NCI-H2107 treated with DMSO at 0.1 percent for 48 hours (cell line): ENCODE results near the gene KLHL25.
A peak's percentile ranks its signal among the peaks of the same experiment; 100 is the strongest.
"Not testable (repeated sequence)": the region's sequence is repeated elsewhere in the genome, so short reads cannot be mapped to it uniquely, and the experiment has no call there.

Source experiments
- DNase-seq: peaks from one replicate; lab custom pipeline; 2025; ENCODE audit not compliant: unreplicated experiment; lab: John Stamatoyannopoulos, UW

Gene KLHL25, protein sequence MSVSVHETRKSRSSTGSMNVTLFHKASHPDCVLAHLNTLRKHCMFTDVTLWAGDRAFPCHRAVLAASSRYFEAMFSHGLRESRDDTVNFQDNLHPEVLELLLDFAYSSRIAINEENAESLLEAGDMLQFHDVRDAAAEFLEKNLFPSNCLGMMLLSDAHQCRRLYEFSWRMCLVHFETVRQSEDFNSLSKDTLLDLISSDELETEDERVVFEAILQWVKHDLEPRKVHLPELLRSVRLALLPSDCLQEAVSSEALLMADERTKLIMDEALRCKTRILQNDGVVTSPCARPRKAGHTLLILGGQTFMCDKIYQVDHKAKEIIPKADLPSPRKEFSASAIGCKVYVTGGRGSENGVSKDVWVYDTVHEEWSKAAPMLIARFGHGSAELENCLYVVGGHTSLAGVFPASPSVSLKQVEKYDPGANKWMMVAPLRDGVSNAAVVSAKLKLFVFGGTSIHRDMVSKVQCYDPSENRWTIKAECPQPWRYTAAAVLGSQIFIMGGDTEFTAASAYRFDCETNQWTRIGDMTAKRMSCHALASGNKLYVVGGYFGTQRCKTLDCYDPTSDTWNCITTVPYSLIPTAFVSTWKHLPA

DNA sequence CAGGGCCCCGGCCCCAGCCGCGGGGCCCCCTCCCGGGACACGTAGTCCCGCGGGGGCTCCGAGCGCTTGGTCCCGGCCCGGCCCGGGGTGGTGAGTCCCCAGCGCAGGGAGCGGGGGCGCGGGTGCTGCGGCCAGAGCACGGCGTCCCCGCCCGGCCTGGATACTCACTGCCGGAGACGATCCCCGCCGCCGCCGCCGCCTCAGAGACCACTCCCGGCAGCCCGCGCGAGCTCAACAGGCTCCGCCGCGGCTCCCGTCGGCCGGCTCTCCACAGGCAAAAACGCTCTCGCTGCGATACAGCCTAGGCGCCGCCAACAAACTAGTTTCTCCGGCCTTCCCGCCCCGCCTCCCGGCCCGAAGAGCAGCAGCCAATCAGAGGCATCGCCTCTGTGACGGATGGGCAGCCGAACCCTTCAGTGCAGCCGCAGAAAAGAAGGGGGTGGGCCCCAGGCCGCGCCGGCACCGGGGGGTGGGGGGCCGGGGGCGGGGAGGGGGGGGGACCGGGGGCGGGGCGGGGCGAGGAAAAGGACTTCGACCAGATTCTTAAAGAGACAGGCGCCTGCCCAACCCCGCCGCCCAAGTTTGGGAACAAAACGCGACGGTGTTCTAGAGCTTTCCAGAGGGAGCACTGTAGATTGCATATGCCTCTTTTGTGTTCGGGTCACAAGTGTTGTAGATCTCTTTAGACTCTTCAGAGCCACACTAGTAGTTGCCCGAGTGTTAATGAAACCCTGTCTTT, at the start of gene KLHL25:
KLHL25 (minus strand) TSS at position 328 of the 739 bp plus-strand sequence. CDS start 25,115 bp downstream, outside the sequence.
- DNase-seq: peak; percentile 71

- no peak for DNase-seq
These were observed 46.1 kb upstream of the KLHL25 start for GRCh38 chr15:85840802-85841152.

DNA sequence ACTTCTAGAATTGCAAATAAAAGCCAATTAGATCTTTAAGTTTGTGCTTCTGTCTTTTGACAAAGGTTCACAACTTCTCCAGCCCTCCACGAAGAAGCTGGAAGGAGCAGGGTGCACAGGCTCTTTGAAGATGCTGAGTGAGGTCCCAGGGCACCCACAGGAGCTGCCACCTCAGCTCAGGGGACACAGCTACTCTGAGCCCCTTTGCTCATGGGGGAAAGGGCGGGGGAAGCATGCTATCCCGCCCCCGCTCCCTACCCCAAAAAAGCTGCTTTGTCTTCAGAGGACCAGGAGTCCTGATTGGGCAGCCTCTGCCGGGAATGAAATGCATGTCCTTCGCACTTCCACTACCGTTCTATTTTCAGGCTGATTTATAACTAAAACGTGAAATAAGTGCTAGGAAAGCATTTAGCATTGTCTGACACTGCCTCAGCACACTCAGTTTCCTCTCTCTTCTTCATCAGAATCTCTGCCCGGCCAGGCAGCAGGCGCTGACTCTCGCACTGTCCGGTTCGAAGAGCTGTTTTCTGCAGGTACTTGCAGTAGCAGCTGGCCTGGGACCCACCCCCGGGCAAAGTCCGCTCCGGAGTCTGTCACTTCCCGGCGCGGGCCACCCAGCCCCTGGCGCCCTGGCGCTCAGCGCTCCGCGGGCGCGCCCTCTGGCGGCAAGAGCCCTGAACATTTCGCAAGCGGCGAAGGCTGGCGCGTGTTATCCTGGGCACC, 45.5 kb upstream of the KLHL25 start:
- DNase-seq: peak; percentile 7

GRCh38 chr15:85839643-85840042, 44.9 kb upstream of the KLHL25 start:
- no peak for DNase-seq

DNA sequence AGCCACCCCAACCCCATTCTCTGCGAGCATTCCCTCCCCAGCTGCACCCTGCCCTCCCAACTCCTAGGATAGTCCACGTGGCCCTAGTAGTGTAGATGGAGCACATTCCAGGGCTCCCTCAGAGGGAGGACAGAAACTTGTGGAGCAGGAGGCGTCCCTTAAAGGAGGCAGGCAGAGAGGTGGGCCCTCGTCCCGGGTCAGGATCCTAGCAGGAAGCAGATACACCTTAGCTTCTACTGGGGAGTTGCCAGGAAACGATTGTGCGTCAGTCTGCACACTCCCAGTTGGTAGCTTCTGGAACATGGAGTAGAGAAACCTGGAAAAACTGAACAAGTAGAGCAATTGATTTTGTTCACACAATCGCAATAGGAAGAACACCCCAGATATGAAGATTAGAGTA, 43.9 kb upstream of the KLHL25 start:
- DNase-seq: no peak

DNA sequence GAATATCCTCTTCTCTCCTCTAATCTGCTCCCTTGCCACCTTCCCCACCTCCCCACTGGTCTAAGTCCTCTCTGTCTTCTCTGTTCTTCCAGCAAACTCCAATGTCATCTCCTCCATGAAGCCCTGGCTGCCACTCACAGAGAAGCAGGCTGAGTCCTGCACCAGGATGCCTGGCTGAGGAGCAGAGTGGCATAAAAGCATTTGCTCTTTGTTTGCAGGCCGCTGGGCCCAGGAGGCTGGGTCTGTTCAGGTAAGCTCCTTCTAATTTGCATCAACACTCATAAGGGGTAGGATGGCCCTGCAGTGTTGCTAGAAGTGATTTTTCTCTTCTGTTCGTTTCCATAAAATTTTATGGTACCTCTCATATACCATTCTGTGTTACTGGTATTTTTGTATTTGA, 43.2 kb upstream of the KLHL25 start:
- no peak for DNase-seq

DNA sequence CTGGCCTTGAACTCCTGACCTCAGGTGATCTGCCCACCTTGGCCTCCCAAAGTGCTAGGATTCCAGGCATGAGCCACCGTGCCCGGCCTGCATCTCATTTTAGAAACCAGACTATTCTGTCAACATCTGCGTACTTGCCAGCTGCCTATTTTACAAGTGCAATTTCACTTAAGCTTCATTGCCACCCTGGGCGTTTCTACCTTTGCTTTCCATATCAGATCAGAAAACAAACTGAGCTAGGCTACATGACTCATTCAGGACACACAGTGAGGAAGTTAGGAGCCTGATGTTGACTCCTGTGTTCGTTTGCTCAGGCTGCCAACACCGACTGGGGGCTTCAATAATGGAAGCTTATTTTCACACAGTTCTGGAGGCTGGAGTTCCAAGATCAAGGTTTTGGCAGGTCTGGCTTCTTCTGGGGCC, 42.3 kb upstream of the KLHL25 start:
- no peak for DNase-seq

GRCh38 chr15:85834651-85835050, 39.9 kb upstream of the KLHL25 start:
- DNase-seq: no peak

- DNase-seq: no peak
These were observed 37.7 kb upstream of the KLHL25 start for GRCh38 chr15:85832394-85832793.

DNA sequence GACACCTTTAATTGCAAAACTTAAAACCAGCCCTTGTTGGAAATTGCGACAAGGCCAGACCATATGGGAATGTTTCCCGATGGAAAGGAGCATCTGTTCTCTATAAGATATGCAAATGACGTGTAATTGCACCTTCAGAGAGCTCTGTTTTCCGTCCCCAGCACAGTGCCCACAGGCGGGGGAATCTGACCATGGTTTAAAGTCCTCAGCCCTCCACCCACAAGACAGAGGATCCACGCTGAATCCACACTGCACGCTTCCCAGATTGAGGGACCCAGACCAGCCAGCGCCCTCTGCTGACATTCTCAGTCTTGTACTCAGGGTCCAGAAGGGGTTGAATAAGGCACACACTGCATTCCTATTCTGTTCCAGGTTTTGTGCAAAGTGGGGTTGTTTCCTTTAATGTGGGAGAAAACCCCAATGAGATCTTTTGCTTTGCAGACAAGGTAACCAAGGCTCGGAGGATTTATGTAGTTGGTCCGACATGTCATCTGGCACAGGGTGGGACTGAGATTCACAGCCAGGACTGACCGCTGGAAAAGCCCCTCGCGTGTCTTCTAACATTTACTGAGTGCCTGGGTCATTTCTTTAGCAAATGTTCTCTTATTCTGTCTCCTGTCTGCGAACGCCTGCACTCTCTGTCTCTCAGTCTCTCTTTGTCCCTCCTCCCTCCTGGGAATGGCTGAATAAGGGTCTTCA, 36.8 kb upstream of the KLHL25 start:
- peak; percentile 12 for DNase-seq

DNA sequence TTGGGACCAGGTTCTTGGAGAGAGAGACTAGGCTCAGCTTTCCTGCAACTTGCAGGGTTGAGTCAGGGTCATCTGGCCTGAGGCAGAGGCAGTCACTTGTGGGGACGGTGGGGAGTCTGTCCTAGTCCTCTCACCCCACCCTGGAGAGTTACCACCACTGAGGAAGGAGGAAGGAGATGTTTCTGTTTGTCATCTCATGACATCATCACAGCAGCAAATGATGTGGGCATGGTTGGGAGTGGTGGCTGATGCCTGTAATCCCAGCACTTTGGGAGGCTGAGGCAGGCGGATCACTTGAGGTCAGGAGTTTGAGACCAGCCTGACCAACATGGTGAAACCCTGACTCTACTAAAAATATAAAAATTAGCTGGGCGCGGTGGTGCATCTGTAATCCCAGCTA, 35.0 kb upstream of the KLHL25 start:
- DNase-seq: not testable (repeated sequence)

- no peak for DNase-seq
These were observed 34.1 kb upstream of the KLHL25 start for GRCh38 chr15:85828874-85829273.

DNA sequence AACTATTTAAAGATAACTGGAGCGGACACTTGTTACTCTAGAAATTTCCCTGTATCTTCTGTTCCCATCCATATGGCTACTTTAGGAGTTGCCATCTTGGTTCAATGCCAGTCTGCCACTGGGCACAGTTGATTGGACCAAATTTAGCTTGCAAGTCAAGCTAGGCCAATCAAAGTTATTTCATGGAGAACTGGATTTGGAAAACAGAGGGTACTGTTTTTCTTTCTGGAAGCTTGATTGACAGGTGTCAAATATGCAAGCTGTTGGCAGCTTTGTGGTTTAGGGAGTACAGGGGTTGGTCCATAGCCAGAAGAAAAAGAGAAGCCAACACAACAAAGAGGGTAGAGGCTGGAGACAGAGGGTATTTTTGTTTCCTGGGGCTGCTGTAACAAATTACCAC, 33.4 kb upstream of the KLHL25 start:
- DNase-seq: no peak

DNA sequence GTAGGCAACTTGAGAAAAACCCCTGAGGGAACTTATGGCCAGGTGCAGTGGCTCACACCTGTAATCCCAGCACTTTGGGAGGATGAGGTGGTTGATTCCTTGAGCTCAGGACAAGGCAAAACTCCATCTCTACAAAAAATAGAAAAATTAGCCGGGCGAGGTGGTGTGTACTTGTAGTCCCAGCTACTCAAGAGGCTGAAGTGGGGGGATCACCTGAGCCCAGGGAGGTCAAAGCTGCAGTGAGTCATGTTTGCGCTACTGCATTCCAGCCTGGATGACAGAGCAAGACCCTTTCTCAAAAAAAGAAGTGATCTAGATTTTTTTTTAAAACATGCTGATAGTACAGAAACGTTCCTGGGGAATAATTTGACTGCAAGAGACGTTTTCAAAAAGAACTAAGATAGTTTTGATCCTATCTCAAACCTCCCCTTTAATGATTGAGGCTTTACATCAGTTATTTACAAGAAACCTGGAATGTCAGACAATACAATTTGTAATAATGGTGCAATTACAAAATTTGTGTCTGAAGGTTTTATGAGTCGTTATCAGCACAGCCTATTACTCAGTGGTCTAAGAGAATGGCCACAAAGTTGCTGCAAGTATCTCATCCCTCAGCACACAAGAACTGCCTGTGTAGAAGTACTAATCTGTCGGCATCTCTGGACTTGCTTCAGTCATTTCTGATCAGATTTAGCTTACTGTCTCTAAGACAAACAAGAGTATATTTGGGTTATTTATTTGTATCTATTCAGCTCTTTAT, 32.2 kb upstream of the KLHL25 start:
- DNase-seq: no peak

DNA sequence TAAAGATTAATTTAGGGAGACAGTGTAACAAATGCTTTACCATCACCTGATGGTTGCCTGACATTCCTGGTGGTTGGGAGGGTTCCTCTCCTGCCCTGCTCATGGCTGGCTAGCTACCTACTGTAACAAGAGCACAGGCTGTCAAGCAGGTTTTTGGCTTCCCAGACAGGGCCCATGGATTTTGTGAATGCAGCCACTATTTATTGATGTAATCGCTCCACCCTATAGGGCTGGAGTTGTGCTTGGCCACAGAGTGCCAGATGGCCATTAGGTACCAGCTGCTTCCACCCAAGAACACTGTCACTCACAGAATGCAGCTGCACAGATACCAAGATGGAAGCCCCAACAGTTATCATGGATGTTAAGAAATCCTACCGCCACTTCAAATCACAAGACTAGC, 31.0 kb upstream of the KLHL25 start:
- no peak for DNase-seq

GRCh38 chr15:85825118-85825517, 30.4 kb upstream of the KLHL25 start:
- DNase-seq: no peak

DNA sequence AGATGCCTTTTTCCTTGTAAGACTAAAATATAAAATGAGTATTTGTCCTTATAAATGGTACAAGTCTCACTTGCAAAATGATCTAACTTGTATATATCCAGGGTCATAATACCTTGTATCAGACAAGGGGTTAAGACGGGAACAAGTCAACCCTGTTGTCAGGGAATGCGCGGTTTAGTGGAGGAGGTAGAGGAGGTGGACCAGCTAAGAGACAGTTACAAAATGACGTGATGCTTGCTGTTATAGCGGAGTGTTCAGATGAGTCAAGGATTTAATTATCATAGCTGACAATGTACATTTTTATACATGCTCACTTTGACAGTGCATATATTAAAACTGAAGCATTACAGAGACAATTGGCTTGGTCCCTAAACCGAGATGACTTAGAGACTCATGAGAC, 26.8 kb upstream of the KLHL25 start:
- no peak for DNase-seq

DNA sequence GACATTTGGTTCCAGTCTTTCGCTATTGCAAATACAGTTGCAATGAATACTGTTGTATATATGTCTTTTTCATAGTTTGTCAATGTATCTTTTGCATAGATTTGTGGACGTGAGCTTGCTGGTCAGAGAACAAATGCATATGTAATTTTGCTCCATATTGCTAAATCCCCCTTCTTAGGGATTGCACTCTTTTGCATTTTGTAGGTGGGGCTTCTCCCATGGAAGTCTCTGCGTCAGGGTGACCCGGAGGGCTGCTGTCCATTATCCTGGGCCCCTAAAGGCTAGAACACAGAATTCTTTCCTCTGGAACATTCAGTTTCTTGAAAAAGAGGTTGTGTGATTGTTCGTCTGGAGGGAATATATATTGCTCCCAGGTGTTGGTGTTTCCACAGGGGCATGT, 25.2 kb upstream of the KLHL25 start:
- DNase-seq: no peak

- DNase-seq: no peak
These were observed 18.5 kb upstream of the KLHL25 start for GRCh38 chr15:85813234-85813633.

GRCh38 chr15:85810075-85810474, 15.3 kb upstream of the KLHL25 start:
- DNase-seq: no peak
